Spleen (tissue), 11 donors: ENCODE data around the gene EOLA1. TPM values are rescaled to one million over a fixed set of nuclear protein-coding genes. Genes with fewer than 3 reads are reported as not detected.
"Not testable (repeated sequence)": the region's sequence is repeated elsewhere in the genome, so short reads cannot be mapped to it uniquely, and the experiment has no call there.

ENCODE experiments used
- DNase-seq: peaks from one replicate; pipeline ENCODE4 v3.0.0-alpha.2; 2020
- H3K27ac ChIP-seq, 8 donors: fragments of 200-600 bp; sonication (generic) in 7 of 8; 1 replicate in 4 of 8; 2 replicates in 4 of 8; pipeline versions ENCODE4 v1.5.0 to v1.8.0; 2016 to 2021; ENCODE audit warnings: inconsistent platforms in 4 of 8, mild to moderate bottlenecking in 4 of 8, moderate library complexity in 1 of 8
- H3K27me3 ChIP-seq, 7 donors: fragments of 200-600 bp; sonication (generic) in 6 of 7; replicated peaks in 1 of 7; 1 replicate in 4 of 7; 2 replicates in 3 of 7; pipeline versions ENCODE4 v1.5.0 to v1.8.0; 2016 to 2021; ENCODE audit warnings: inconsistent platforms in 3 of 7, mild to moderate bottlenecking in 1 of 7
- H3K36me3 ChIP-seq, 6 donors: fragments of 200-600 bp; sonication (generic) in 5 of 6; 1 replicate in 4 of 6; 2 replicates in 2 of 6; pipeline versions ENCODE4 v1.5.0 to v1.8.0; 2016 to 2021; ENCODE audit warnings: inconsistent platforms in 2 of 6
- H3K4me1 ChIP-seq, 6 donors: fragments of 200-600 bp; sonication (generic) in 5 of 6; 1 replicate in 3 of 6; 2 replicates in 3 of 6; pipeline versions ENCODE4 v1.5.0 to v1.8.0; 2016 to 2021; ENCODE audit warnings: inconsistent platforms in 3 of 6
- H3K4me3 ChIP-seq, 8 donors: fragments of 200-600 bp; sonication (generic) in 7 of 8; 1 replicate in 4 of 8; 2 replicates in 4 of 8; pipeline versions ENCODE4 v1.5.0 to v1.8.0; 2016 to 2021; ENCODE audit warnings: inconsistent platforms in 4 of 8, mild to moderate bottlenecking in 4 of 8, moderate library complexity in 2 of 8
- H3K9me3 ChIP-seq, 8 donors: fragments of 200-600 bp; sonication (generic) in 7 of 8; 1 replicate in 4 of 8; 2 replicates in 4 of 8; pipeline versions ENCODE4 v1.5.0 to v1.8.0; 2016 to 2021; ENCODE audit warnings: inconsistent platforms in 4 of 8
- CTCF ChIP-seq, 11 experiments: fragments of 200-600 bp in 7 of 11; fragments of 450-650 bp in 4 of 11; sonication (generic) in 4 of 11; IDR thresholded peaks in 8 of 11; conservative IDR thresholded peaks in 3 of 11; 1 replicate in 7 of 11; 2 replicates in 4 of 11; pipeline versions ENCODE4 v1.4.0 to v1.8.0; 2016 to 2021; ENCODE audit warnings: antibody characterized with exemption in 11 of 11, inconsistent platforms in 4 of 11, mild to moderate bottlenecking in 1 of 11
- POLR2A ChIP-seq, 3 donors: fragments of 450-650 bp; IDR thresholded peaks; one replicate each; pipeline ENCODE4 v1.5.1; 2017; ENCODE audit warnings: antibody characterized with exemption in 3 of 3, mild to moderate bottlenecking in 1 of 3
- POLR2AphosphoS5 ChIP-seq, 3 donors: sonication (generic); formaldehyde crosslinking; IDR thresholded peaks; one replicate each; pipeline ENCODE4 v1.5.1; 2017; ENCODE audit warnings: antibody characterized with exemption in 3 of 3
- WGBS, 5 donors: extraction: QIAGEN DNeasy Blood & Tissue Kit in 3 of 5; methylation state at CpG; one replicate each; pipeline versions ENCODE4 v1.1.5 to v1.1.7; 2013 to 2018; 5-methylcytosine and 5-hydroxymethylcytosine counted together
- intact Hi-C: fragments of 100-400 bp; cut with DNase I; formaldehyde crosslinking; loops from one replicate; pipeline ENCODE4 v1.15.0; 2023; ENCODE audit warnings: low total_unique reads
- polyA plus RNA-seq, 3 donors: library from polyadenylated mRNA; stranded (reverse); fragments of 200-250 nt; gene quantifications; one replicate each; pipeline ENCODE4 v1.2.1, GENCODE V29; 2013
- total RNA-seq, 7 donors: library from RNA; depleted of rRNA in 3 of 7; stranded (reverse); fragments of >200 nt in 3 of 7; fragmentation: NEBNext Ultra II Directional in 4 of 7; extraction: Animal tissue kit (Norgen Biotek cat#: 25700) in 4 of 7; gene quantifications; one replicate each; pipeline versions ENCODE4 v1.1.0 to v1.2.1, GENCODE V29; 2016 to 2021
- donor health status: healthy with polysubstance abuse.
- donor health status: DM: no; HTN: no; CAD: no; lungs with moderate emphysema.
- donor health status: DM: no; HTN: no; CAD: no.
- donor health status: Bipolar disorder and iron deficiency.
- donor health status: healthy.
- donor health status: DM: no; HTN: no; CAD: no.
- donor health status: DM: yes; HTN: yes; CAD: no.

The EOLA1 gene
- total and polyA plus RNA-seq, 10 donors = 17.6 to 37.8 (median 24.5) TPM

- TF ChIP-seq CTCF (IDR thresholded peaks at IDR 0.05 in 8 of 11, conservative IDR thresholded peaks at IDR 0.05 in 3 of 11) = no peak
- TF ChIP-seq POLR2A (IDR thresholded peaks at IDR 0.05) = no peak
- TF ChIP-seq POLR2AphosphoS5 (IDR thresholded peaks at IDR 0.05) = no peak
- no peak for DNase-seq
- H3K9me3 ChIP-seq = no peaks in the 10 kb centered on the region
- H3K27ac ChIP-seq = no peak overlapping the region
- no peaks in the 10 kb centered on the region for H3K36me3 ChIP-seq
- intact Hi-C loops = no loop called here
- WGBS, 5 donors = 38 to 52% (median 43%) methylated on average over 1 of the region's 1 CpG; no CpG with 5 or more reads in 1 of the 5 donors
- no peak overlapping the region for H3K4me3 ChIP-seq
- H3K27me3 ChIP-seq = no peaks in the 10 kb centered on the region
- no peaks in the 10 kb centered on the region for H3K4me1 ChIP-seq
Measured at GRCh38 chrX:149572743-149573142, 31.9 kb downstream of the EOLA1 start.

- H3K27me3 ChIP-seq, H3K4me1 ChIP-seq, intact Hi-C loops, H3K27ac ChIP-seq, H3K4me3 ChIP-seq, H3K9me3 ChIP-seq, H3K36me3 ChIP-seq, DNase-seq: not testable (repeated sequence)
- no CpG with 5 or more reads among the region's 1 CpG for WGBS, 5 donors
Measured at GRCh38 chrX:149573456-149573855, 32.6 kb downstream of the EOLA1 start.

GRCh38 chrX:149585631-149586030 is 44.8 kb downstream of the EOLA1 start:
- H3K4me1 ChIP-seq, H3K27ac ChIP-seq, H3K9me3 ChIP-seq, H3K4me3 ChIP-seq, intact Hi-C loops, H3K36me3 ChIP-seq, H3K27me3 ChIP-seq: not testable (repeated sequence)
- DNase-seq = peak; percentile 42
- WGBS, 5 donors = 89 to 100% (median 95%) methylated on average over 2 to 6 of the region's 17 CpGs; no CpG with 5 or more reads in 1 of the 5 donors

- DNase-seq, H3K27ac ChIP-seq, H3K4me3 ChIP-seq, H3K27me3 ChIP-seq, H3K9me3 ChIP-seq, H3K36me3 ChIP-seq, intact Hi-C loops, H3K4me1 ChIP-seq: not testable (repeated sequence)
- WGBS, 5 donors = no CpG with 5 or more reads among the region's 12 CpGs
Measured at GRCh38 chrX:149587359-149587758, 46.5 kb downstream of the EOLA1 start, which contains the start of gene MAGEA9B. Gene MAGEA9B, minus strand, starts transcription at chrX:149587459. Its CDS starts 4,280 bp downstream, at chrX:149583179.

- H3K4me3 ChIP-seq, H3K27ac ChIP-seq, H3K4me1 ChIP-seq, H3K9me3 ChIP-seq, H3K36me3 ChIP-seq, DNase-seq, intact Hi-C loops, H3K27me3 ChIP-seq: not testable (repeated sequence)
- no CpG with 5 or more reads among the region's 7 CpGs for WGBS, 5 donors
Measured at GRCh38 chrX:149590993-149591392, 50.2 kb downstream of the EOLA1 start.

GRCh38 chrX:149595214-149595613 is 54.4 kb downstream of the EOLA1 start, which contains the start of gene HSFX2:
Gene HSFX2, minus strand, starts transcription at chrX:149595314. Its CDS starts 614 bp downstream, at chrX:149594700.
- WGBS, 5 donors = no CpG with 5 or more reads among the region's 17 CpGs
- H3K9me3 ChIP-seq, H3K27ac ChIP-seq, H3K4me1 ChIP-seq, H3K27me3 ChIP-seq, H3K4me3 ChIP-seq, H3K36me3 ChIP-seq, DNase-seq, intact Hi-C loops: not testable (repeated sequence)

- intact Hi-C loops, H3K4me1 ChIP-seq, DNase-seq, H3K27me3 ChIP-seq, H3K4me3 ChIP-seq, H3K27ac ChIP-seq, H3K9me3 ChIP-seq, H3K36me3 ChIP-seq: not testable (repeated sequence)
- WGBS, 5 donors = no CpG with 5 or more reads among the region's 7 CpGs
Measured at GRCh38 chrX:149595943-149596342, 55.1 kb downstream of the EOLA1 start.

Other genes starting within 250 kb of the EOLA1 start
- gene IDS, start 35.7 kb upstream of the EOLA1 start, total RNA-seq = 100 to 1,000 TPM in 2 of 7 donors, 10 to 100 TPM in 5; 78.4 to 114 (median 94.2) TPM
- gene IDS, start 35.7 kb upstream of the EOLA1 start, polyA plus RNA-seq = 10 to 100 TPM; 22.4 to 33.9 (median 24.0) TPM
- not detected for gene HSFX3, start 8.9 kb downstream of the EOLA1 start, total RNA-seq
- under 1 TPM in 1 of 3 donors, not detected in 2; 0.11 TPM for gene HSFX3, start 8.9 kb downstream of the EOLA1 start, polyA plus RNA-seq
- not detected for gene MAGEA9B, start 46.4 kb downstream of the EOLA1 start, total RNA-seq
- under 1 TPM in 1 of 3 donors, not detected in 2; 0.06 TPM for gene MAGEA9B, start 46.4 kb downstream of the EOLA1 start, polyA plus RNA-seq
- gene HSFX2, start 54.3 kb downstream of the EOLA1 start, total RNA-seq = 1 to 10 TPM in 3 of 7 donors, under 1 TPM in 1, not detected in 3; 0.52 to 4.5 (median 1.3) TPM
- 1 to 10 TPM in 2 of 3 donors, under 1 TPM in 1; 0.49 to 1.3 (median 1.1) TPM for gene HSFX2, start 54.3 kb downstream of the EOLA1 start, polyA plus RNA-seq
- gene TMEM185A, start 90.8 kb downstream of the EOLA1 start, total RNA-seq = 10 to 100 TPM; 27.2 to 48.3 (median 32.2) TPM
- 10 to 100 TPM; 11.3 to 13.9 (median 13.7) TPM for gene TMEM185A, start 90.8 kb downstream of the EOLA1 start, polyA plus RNA-seq
- not detected for gene MAGEA11, start 171.0 kb downstream of the EOLA1 start, total RNA-seq
- under 1 TPM; 0.03 to 0.07 (median 0.03) TPM for gene MAGEA11, start 171.0 kb downstream of the EOLA1 start, polyA plus RNA-seq
- 1 to 10 TPM; 2.4 to 6.5 (median 3.7) TPM for gene HSFX1, start 233.1 kb downstream of the EOLA1 start, total RNA-seq
- gene HSFX1, start 233.1 kb downstream of the EOLA1 start, polyA plus RNA-seq = 1 to 10 TPM in 1 of 3 donors, under 1 TPM in 2; 0.21 to 1.2 (median 0.24) TPM
- gene MAGEA9, start 240.9 kb downstream of the EOLA1 start, total RNA-seq = not detected
- gene MAGEA9, start 240.9 kb downstream of the EOLA1 start, polyA plus RNA-seq = not detected